NT2/D1 (cell line): ENCODE data around the gene C20orf96.

Experiments used
- DNase-seq: peaks from one replicate; pipeline ENCODE4 v3.0.0-alpha.2; 2011; ENCODE audit warnings: low read depth, low spot score
- H3K27me3 ChIP-seq: 2 replicates; pipeline ENCODE4 v1.6.0; 2011; ENCODE audit warnings: mild to moderate bottlenecking; ENCODE audit not compliant: insufficient read length, insufficient read depth
- H3K36me3 ChIP-seq: 2 replicates; pipeline ENCODE4 v1.6.1; 2011; ENCODE audit warnings: mild to moderate bottlenecking, low read length, mixed read lengths; ENCODE audit not compliant: insufficient read depth, insufficient read length
- H3K4me1 ChIP-seq: 2 replicates; pipeline ENCODE4 v1.5.1; 2011; ENCODE audit not compliant: insufficient read depth, insufficient read length
- H3K4me3 ChIP-seq: 2 replicates; pipeline ENCODE4 v1.5.1; 2011; ENCODE audit warnings: low read depth; ENCODE audit not compliant: insufficient read length
- H3K9ac ChIP-seq: 2 replicates; pipeline ENCODE4 v1.6.0; 2011; ENCODE audit warnings: low read depth; ENCODE audit not compliant: insufficient read length
- H3K9me3 ChIP-seq: 2 replicates; pipeline ENCODE4 v1.5.1; 2011; ENCODE audit warnings: mild to moderate bottlenecking, low read length; ENCODE audit not compliant: insufficient read depth
- SUZ12 ChIP-seq: IDR thresholded peaks from 2 replicates; pipeline ENCODE4 v1.6.1; 2011; ENCODE audit not compliant: insufficient read length, insufficient read depth; ENCODE audit errors: extremely low read depth
- YY1 ChIP-seq: IDR thresholded peaks from 2 replicates; pipeline ENCODE4 v1.6.1; 2011; ENCODE audit not compliant: insufficient read length, insufficient read depth
- ZNF274 ChIP-seq: IDR thresholded peaks from 2 replicates; pipeline ENCODE4 v1.6.1; 2011; ENCODE audit warnings: mild to moderate bottlenecking, low read depth, low read length

The C20orf96 gene

GRCh38 chr20:276620-277495 lies 13.7 kb downstream of the C20orf96 start:
- Histone ChIP-seq H3K4me3 (no peak overlapping the region), H3K9me3 (no peaks in the 10 kb centered on the region), H3K36me3 (peaks cover 9% of the 10 kb centered on the region), H3K4me1 (peaks cover 4% of the 10 kb centered on the region), H3K9ac (no peak overlapping the region), H3K27me3 (no peaks in the 10 kb centered on the region)
- TF ChIP-seq ZNF274 (no peak), YY1 (no peak), SUZ12 (no peak)
- no peak for DNase-seq

- TF ChIP-seq YY1, result no peak
- no peak for TF ChIP-seq SUZ12
- TF ChIP-seq ZNF274, result no peak
- H3K4me1 ChIP-seq, result peaks cover 4% of the 10 kb centered on the region
- no peak for DNase-seq
- H3K4me3 ChIP-seq, result no peak overlapping the region
- H3K36me3 ChIP-seq, result peaks cover 9% of the 10 kb centered on the region
- H3K9ac ChIP-seq, result no peak overlapping the region
- H3K9me3 ChIP-seq, result no peaks in the 10 kb centered on the region
- no peaks in the 10 kb centered on the region for H3K27me3 ChIP-seq
Observed at GRCh38 chr20:275791-276190, 14.8 kb downstream of the C20orf96 start.

GRCh38 chr20:273884-274283 lies 16.7 kb downstream of the C20orf96 start:
- no peak for DNase-seq

GRCh38 chr20:272718-273117 lies 17.8 kb downstream of the C20orf96 start:
- no peak for DNase-seq
- H3K36me3 ChIP-seq, result peaks cover 5% of the 10 kb centered on the region
- H3K9ac ChIP-seq, result no peak overlapping the region
- H3K9me3 ChIP-seq, result no peaks in the 10 kb centered on the region
- TF ChIP-seq SUZ12 (no peak), YY1 (no peak), ZNF274 (no peak)
- H3K4me3 ChIP-seq, result no peak overlapping the region
- H3K27me3 ChIP-seq, result no peaks in the 10 kb centered on the region
- no peaks in the 10 kb centered on the region for H3K4me1 ChIP-seq

More at GRCh38 chr20:273884-274283, 16.7 kb downstream of the C20orf96 start:
- H3K4me1 ChIP-seq, result peaks cover 4% of the 10 kb centered on the region
- no peak overlapping the region for H3K9ac ChIP-seq
- no peak for TF ChIP-seq SUZ12
- no peak for TF ChIP-seq ZNF274
- TF ChIP-seq YY1, result no peak
- no peaks in the 10 kb centered on the region for H3K27me3 ChIP-seq
- no peaks in the 10 kb centered on the region for H3K9me3 ChIP-seq
- no peak overlapping the region for H3K4me3 ChIP-seq
- H3K36me3 ChIP-seq, result peaks cover 9% of the 10 kb centered on the region

- no peak for DNase-seq
- no peak overlapping the region for H3K4me3 ChIP-seq
- H3K9ac ChIP-seq, result no peak overlapping the region
- H3K9me3 ChIP-seq, result no peaks in the 10 kb centered on the region
- peaks cover 1% of the 10 kb centered on the region for H3K36me3 ChIP-seq
- no peaks in the 10 kb centered on the region for H3K4me1 ChIP-seq
- TF ChIP-seq SUZ12 (no peak), ZNF274 (no peak)
- peaks cover 5% of the 10 kb centered on the region for H3K27me3 ChIP-seq
Observed at GRCh38 chr20:271528-271927, 19.0 kb downstream of the C20orf96 start.

GRCh38 chr20:271069-271468 lies 19.5 kb downstream of the C20orf96 start:
- Histone ChIP-seq H3K4me3 (no peak overlapping the region), H3K4me1 (no peaks in the 10 kb centered on the region), H3K9me3 (no peaks in the 10 kb centered on the region), H3K9ac (no peak overlapping the region), H3K36me3 (no peaks in the 10 kb centered on the region), H3K27me3 (peaks cover 10% of the 10 kb centered on the region)
- DNase-seq, result no peak
- TF ChIP-seq SUZ12, result no peak

GRCh38 chr20:270517-270916 lies 20.0 kb downstream of the C20orf96 start:
- Histone ChIP-seq H3K9me3 (no peaks in the 10 kb centered on the region), H3K4me3 (no peak overlapping the region), H3K27me3 (peaks cover 12% of the 10 kb centered on the region), H3K4me1 (no peaks in the 10 kb centered on the region), H3K9ac (no peak overlapping the region), H3K36me3 (no peaks in the 10 kb centered on the region)
- DNase-seq, result no peak
- TF ChIP-seq SUZ12, result no peak
- TF ChIP-seq ZNF274, result no peak
- TF ChIP-seq YY1, result no peak
